ENCODE data around the gene OPCML.

The OPCML gene

DNA sequence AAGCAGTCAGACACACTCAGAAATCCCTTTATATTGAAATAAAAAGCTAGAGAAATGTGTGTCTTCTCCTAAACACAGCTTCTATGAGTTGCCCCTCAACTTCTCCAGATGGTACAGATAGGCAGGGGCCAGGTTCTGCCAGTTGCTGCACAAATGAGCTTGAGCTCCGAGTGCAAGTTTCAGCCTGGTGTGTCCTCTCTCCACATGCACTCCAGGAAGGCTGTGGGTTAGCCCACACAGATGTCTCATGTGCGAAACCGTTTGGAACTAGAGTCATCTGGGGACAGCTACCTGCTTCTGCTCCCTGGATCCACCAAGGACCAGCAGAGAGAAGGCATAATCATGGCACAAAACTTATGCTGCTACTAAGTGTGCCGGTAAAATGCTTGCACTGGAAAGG is 812.6 kb downstream of the OPCML start:
- in situ Hi-C loops (cut with MboI; ENCODE audit: low sequenced_read_pairs, unreplicated experiment): no loop called here
- no peak for DNase-seq (ENCODE audit: low spot score)
- TF ChIP-seq, protein P1, sequence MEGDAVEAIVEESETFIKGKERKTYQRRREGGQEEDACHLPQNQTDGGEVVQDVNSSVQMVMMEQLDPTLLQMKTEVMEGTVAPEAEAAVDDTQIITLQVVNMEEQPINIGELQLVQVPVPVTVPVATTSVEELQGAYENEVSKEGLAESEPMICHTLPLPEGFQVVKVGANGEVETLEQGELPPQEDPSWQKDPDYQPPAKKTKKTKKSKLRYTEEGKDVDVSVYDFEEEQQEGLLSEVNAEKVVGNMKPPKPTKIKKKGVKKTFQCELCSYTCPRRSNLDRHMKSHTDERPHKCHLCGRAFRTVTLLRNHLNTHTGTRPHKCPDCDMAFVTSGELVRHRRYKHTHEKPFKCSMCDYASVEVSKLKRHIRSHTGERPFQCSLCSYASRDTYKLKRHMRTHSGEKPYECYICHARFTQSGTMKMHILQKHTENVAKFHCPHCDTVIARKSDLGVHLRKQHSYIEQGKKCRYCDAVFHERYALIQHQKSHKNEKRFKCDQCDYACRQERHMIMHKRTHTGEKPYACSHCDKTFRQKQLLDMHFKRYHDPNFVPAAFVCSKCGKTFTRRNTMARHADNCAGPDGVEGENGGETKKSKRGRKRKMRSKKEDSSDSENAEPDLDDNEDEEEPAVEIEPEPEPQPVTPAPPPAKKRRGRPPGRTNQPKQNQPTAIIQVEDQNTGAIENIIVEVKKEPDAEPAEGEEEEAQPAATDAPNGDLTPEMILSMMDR (IDR thresholded peaks at IDR 0.05; ENCODE audit: borderline replicate concordance, control extremely low read depth, extremely low read depth, insufficient read depth, missing control alignments): no peak

DNA sequence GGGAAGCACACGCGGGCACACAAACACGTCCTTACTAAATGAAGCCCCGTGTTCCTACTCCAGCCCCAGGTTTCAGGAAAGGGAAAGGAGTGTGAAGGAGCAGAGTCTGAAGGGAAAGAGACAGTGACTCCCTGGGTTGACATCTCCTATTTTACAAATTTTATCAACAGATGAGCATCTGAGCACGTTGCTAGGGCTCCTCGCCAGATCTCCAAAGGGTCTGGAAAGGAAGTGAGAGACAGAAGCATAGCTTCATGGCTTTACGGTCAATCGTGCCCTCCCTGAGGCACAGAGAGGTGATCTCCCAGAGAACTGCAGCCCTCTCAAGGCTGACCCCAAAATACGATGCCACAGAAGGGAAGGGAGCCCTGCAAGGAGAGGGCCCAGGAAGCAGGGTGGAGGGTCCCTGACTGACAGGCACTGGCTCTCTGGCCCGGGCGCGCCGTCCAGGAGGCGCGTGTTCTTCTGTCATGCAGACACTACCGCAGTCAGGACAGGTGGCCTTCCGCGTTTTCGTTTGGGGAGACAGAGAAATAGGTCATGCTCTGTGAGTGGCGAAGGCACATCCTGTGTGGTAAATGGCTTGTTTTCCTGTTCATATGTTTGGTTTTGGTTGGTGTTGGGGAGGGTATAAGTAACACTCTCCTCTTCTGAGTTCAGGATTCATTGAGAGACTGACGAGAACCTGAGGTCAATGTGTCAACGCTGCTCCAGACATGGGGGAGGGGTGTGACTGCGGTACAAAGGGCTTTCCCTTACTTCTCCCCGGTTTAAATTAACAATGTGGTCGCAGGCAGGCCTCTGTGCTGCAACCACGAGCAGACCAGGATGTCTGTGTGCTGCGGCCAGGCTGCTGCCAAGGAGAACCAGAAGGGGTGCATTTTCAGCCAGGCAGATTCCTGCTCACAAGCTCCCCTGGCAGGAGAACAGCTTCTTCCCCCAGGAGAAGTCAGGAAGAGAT is 813.3 kb downstream of the OPCML start:
- TF ChIP-seq, protein P1 (IDR thresholded peaks at IDR 0.05; ENCODE audit: borderline replicate concordance, control extremely low read depth, extremely low read depth, insufficient read depth, missing control alignments): no peak
- no peak for DNase-seq (ENCODE audit: low spot score)
- in situ Hi-C loops (cut with MboI; ENCODE audit: low sequenced_read_pairs, unreplicated experiment): no loop called here

- in situ Hi-C loops (cut with MboI; ENCODE audit: low sequenced_read_pairs, unreplicated experiment): no loop called here
- TF ChIP-seq, protein P1 (IDR thresholded peaks at IDR 0.05; ENCODE audit: borderline replicate concordance, control extremely low read depth, extremely low read depth, insufficient read depth, missing control alignments): no peak
- DNase-seq (ENCODE audit: low spot score): no peak
These were observed 814.5 kb downstream of the OPCML start for GRCh38 chr11:132717824-132718223.

DNA sequence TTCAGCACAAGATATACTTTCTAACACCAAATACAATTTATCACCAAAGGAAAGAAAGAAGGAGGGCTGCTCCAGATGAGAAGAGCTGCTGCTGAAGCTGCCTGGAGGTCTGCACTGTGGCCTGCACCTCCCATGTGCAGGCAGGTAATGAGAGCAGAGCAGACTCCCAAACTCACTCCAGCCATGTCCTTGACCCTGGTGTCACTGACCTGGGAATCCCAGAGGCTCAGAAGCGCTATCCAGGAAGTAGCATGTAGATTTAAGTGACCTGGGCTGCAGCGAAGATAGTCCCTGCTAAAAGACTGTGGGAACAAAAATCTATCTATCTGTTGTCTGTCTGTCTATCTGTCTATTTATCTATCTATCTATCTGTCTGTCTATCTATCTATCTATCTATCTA is 816.3 kb downstream of the OPCML start:
- in situ Hi-C loops (cut with MboI; ENCODE audit: low sequenced_read_pairs, unreplicated experiment): no loop called here
- DNase-seq (ENCODE audit: low spot score): no peak
- TF ChIP-seq, protein P1 (IDR thresholded peaks at IDR 0.05; ENCODE audit: borderline replicate concordance, control extremely low read depth, extremely low read depth, insufficient read depth, missing control alignments): no peak

- in situ Hi-C loops (cut with MboI; ENCODE audit: low sequenced_read_pairs, unreplicated experiment): no loop called here
- no peak for DNase-seq (ENCODE audit: low spot score)
- TF ChIP-seq, protein P1 (IDR thresholded peaks at IDR 0.05; ENCODE audit: borderline replicate concordance, control extremely low read depth, extremely low read depth, insufficient read depth, missing control alignments): no peak
These were observed 817.4 kb downstream of the OPCML start for GRCh38 chr11:132714859-132715440.

DNA sequence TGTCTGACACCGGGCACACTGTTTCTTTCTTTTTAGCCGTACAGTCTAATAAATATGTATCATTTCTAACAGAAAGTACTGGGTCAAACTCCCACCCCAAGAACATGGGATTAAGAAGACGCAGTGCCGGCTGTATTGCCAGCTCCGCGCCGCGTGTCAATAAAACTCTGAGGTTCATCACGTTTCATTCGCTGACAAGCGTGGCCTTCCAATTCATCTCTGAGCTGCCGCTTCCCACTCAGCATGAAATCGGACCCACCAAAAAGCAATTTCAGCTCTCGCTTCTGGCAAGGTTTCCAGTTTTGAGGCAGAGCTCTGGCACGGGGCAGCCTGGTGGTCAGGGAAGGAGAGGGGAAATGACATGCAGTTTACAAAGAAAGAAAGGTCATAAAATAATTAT is 819.8 kb downstream of the OPCML start:
- in situ Hi-C loops (cut with MboI; ENCODE audit: low sequenced_read_pairs, unreplicated experiment): no loop called here
- TF ChIP-seq, protein P1 (IDR thresholded peaks at IDR 0.05; ENCODE audit: borderline replicate concordance, control extremely low read depth, extremely low read depth, insufficient read depth, missing control alignments): no peak
- DNase-seq (ENCODE audit: low spot score): no peak
